Activated naive CD8-positive, alpha-beta T cell (primary cell): ENCODE measurements around the gene RASA2.
"Not testable (repeated sequence)": the region's sequence is repeated elsewhere in the genome, so short reads cannot be mapped to it uniquely, and the experiment has no call there.

Source experiments
- H3K27ac Mint-ChIP-seq: one replicate; pipeline ENCODE4 v1.8.0; 2021; ENCODE audit warnings: mixed read lengths
- H3K27me3 Mint-ChIP-seq: one replicate; pipeline ENCODE4 v1.8.0; 2021; ENCODE audit warnings: mixed read lengths
- H3K36me3 Mint-ChIP-seq: one replicate; pipeline ENCODE4 v1.8.0; 2021; ENCODE audit warnings: mixed read lengths
- H3K4me1 Mint-ChIP-seq: one replicate; pipeline ENCODE4 v1.8.0; 2021; ENCODE audit warnings: low read depth, mixed read lengths
- H3K4me3 Mint-ChIP-seq: one replicate; pipeline ENCODE4 v1.8.0; 2021; ENCODE audit warnings: mild to moderate bottlenecking, mixed read lengths
- H3K9me3 Mint-ChIP-seq: one replicate; pipeline ENCODE4 v1.8.0; 2021; ENCODE audit warnings: low read depth, mixed read lengths

The RASA2 gene

GRCh38 chr3:141597931-141598330 is 111.1 kb downstream of the RASA2 start:
- no peaks in the 10 kb centered on the region for H3K4me1 Mint-ChIP-seq
- H3K27ac Mint-ChIP-seq: peak overlapping the region; percentile 35
- no peaks in the 10 kb centered on the region for H3K27me3 Mint-ChIP-seq
- no peak overlapping the region for H3K4me3 Mint-ChIP-seq
- peaks cover 9% of the 10 kb centered on the region for H3K9me3 Mint-ChIP-seq
- peaks cover 42% of the 10 kb centered on the region for H3K36me3 Mint-ChIP-seq

- H3K27ac Mint-ChIP-seq: no peak overlapping the region
- H3K4me3 Mint-ChIP-seq: no peak overlapping the region
- H3K27me3 Mint-ChIP-seq: no peaks in the 10 kb centered on the region
- H3K4me1 Mint-ChIP-seq: peaks cover 6% of the 10 kb centered on the region
- peaks cover 32% of the 10 kb centered on the region for H3K36me3 Mint-ChIP-seq
- peaks cover 9% of the 10 kb centered on the region for H3K9me3 Mint-ChIP-seq
Observed at GRCh38 chr3:141600331-141600730, 113.5 kb downstream of the RASA2 start.

- no peak overlapping the region for H3K27ac Mint-ChIP-seq
- H3K4me3 Mint-ChIP-seq: no peak overlapping the region
- H3K36me3 Mint-ChIP-seq: peaks cover 29% of the 10 kb centered on the region
- H3K27me3 Mint-ChIP-seq: no peaks in the 10 kb centered on the region
- peaks cover 6% of the 10 kb centered on the region for H3K4me1 Mint-ChIP-seq
- H3K9me3 Mint-ChIP-seq: peaks cover 9% of the 10 kb centered on the region
Observed at GRCh38 chr3:141602706-141603105, 115.9 kb downstream of the RASA2 start.

- peak overlapping the region; percentile 42 for H3K27ac Mint-ChIP-seq
- no peak overlapping the region for H3K4me3 Mint-ChIP-seq
- H3K9me3 Mint-ChIP-seq: peaks cover 9% of the 10 kb centered on the region
- H3K4me1 Mint-ChIP-seq: peaks cover 6% of the 10 kb centered on the region
- H3K27me3 Mint-ChIP-seq: no peaks in the 10 kb centered on the region
- peaks cover 25% of the 10 kb centered on the region for H3K36me3 Mint-ChIP-seq
Observed at GRCh38 chr3:141603473-141604035, 116.7 kb downstream of the RASA2 start.

- H3K4me3 Mint-ChIP-seq: no peak overlapping the region
- peaks cover 10% of the 10 kb centered on the region for H3K36me3 Mint-ChIP-seq
- H3K27ac Mint-ChIP-seq: peak overlapping the region; percentile 64
- H3K27me3 Mint-ChIP-seq: no peaks in the 10 kb centered on the region
- peaks cover under 1% of the 10 kb centered on the region for H3K9me3 Mint-ChIP-seq
- peaks cover 6% of the 10 kb centered on the region for H3K4me1 Mint-ChIP-seq
Observed at GRCh38 chr3:141605883-141606282, 119.1 kb downstream of the RASA2 start.

- Mint-ChIP-seq H3K9me3 (no peaks in the 10 kb centered on the region), H3K27me3 (no peaks in the 10 kb centered on the region), H3K36me3 (peaks cover 6% of the 10 kb centered on the region), H3K4me1 (peaks cover 6% of the 10 kb centered on the region), H3K4me3 (no peak overlapping the region), H3K27ac (peak overlapping the region; percentile 41)
Observed at GRCh38 chr3:141608438-141608837, 121.6 kb downstream of the RASA2 start.

GRCh38 chr3:141610939-141611338 is 124.1 kb downstream of the RASA2 start:
- H3K36me3 Mint-ChIP-seq: peaks cover 3% of the 10 kb centered on the region
- H3K4me1 Mint-ChIP-seq: no peaks in the 10 kb centered on the region
- peak overlapping the region; percentile 47 for H3K27ac Mint-ChIP-seq
- H3K9me3 Mint-ChIP-seq: no peaks in the 10 kb centered on the region
- no peak overlapping the region for H3K4me3 Mint-ChIP-seq
- no peaks in the 10 kb centered on the region for H3K27me3 Mint-ChIP-seq

- H3K27me3 Mint-ChIP-seq: no peaks in the 10 kb centered on the region
- H3K36me3 Mint-ChIP-seq: peaks cover 11% of the 10 kb centered on the region
- no peak overlapping the region for H3K4me3 Mint-ChIP-seq
- H3K27ac Mint-ChIP-seq: peak overlapping the region; percentile 69
- H3K9me3 Mint-ChIP-seq: no peaks in the 10 kb centered on the region
- no peaks in the 10 kb centered on the region for H3K4me1 Mint-ChIP-seq
Observed at GRCh38 chr3:141618103-141618910, 131.5 kb downstream of the RASA2 start.

- H3K4me3 Mint-ChIP-seq: no peak overlapping the region
- no peaks in the 10 kb centered on the region for H3K4me1 Mint-ChIP-seq
- H3K9me3 Mint-ChIP-seq: no peaks in the 10 kb centered on the region
- H3K27ac Mint-ChIP-seq: no peak overlapping the region
- no peaks in the 10 kb centered on the region for H3K27me3 Mint-ChIP-seq
- H3K36me3 Mint-ChIP-seq: peaks cover 11% of the 10 kb centered on the region
Observed at GRCh38 chr3:141618938-141619337, 132.1 kb downstream of the RASA2 start.

- H3K4me1 Mint-ChIP-seq: no peaks in the 10 kb centered on the region
- no peak overlapping the region for H3K4me3 Mint-ChIP-seq
- no peaks in the 10 kb centered on the region for H3K27me3 Mint-ChIP-seq
- peaks cover 11% of the 10 kb centered on the region for H3K36me3 Mint-ChIP-seq
- no peak overlapping the region for H3K27ac Mint-ChIP-seq
- no peaks in the 10 kb centered on the region for H3K9me3 Mint-ChIP-seq
Observed at GRCh38 chr3:141619450-141619849, 132.6 kb downstream of the RASA2 start.

- no peaks in the 10 kb centered on the region for H3K9me3 Mint-ChIP-seq
- H3K4me1 Mint-ChIP-seq: no peaks in the 10 kb centered on the region
- H3K4me3 Mint-ChIP-seq: no peak overlapping the region
- no peaks in the 10 kb centered on the region for H3K27me3 Mint-ChIP-seq
- H3K27ac Mint-ChIP-seq: no peak overlapping the region
- H3K36me3 Mint-ChIP-seq: peaks cover 4% of the 10 kb centered on the region
Observed at GRCh38 chr3:141623691-141624090, 136.9 kb downstream of the RASA2 start.

- Mint-ChIP-seq H3K36me3 (peaks cover 4% of the 10 kb centered on the region), H3K27me3 (no peaks in the 10 kb centered on the region), H3K9me3 (no peaks in the 10 kb centered on the region), H3K4me3 (no peak overlapping the region), H3K4me1 (no peaks in the 10 kb centered on the region), H3K27ac (no peak overlapping the region)
Observed at GRCh38 chr3:141625506-141625905, 138.7 kb downstream of the RASA2 start.

- H3K27me3 Mint-ChIP-seq, H3K4me3 Mint-ChIP-seq, H3K9me3 Mint-ChIP-seq, H3K27ac Mint-ChIP-seq, H3K4me1 Mint-ChIP-seq, H3K36me3 Mint-ChIP-seq: not testable (repeated sequence)
Observed at GRCh38 chr3:141628334-141628733, 141.5 kb downstream of the RASA2 start.

GRCh38 chr3:141628868-141629441 is 142.1 kb downstream of the RASA2 start:
- H3K36me3 Mint-ChIP-seq, H3K27ac Mint-ChIP-seq, H3K4me3 Mint-ChIP-seq, H3K27me3 Mint-ChIP-seq, H3K4me1 Mint-ChIP-seq, H3K9me3 Mint-ChIP-seq: not testable (repeated sequence)

GRCh38 chr3:141629976-141630375 is 143.1 kb downstream of the RASA2 start:
- peaks cover 6% of the 10 kb centered on the region for H3K36me3 Mint-ChIP-seq
- H3K9me3 Mint-ChIP-seq: no peaks in the 10 kb centered on the region
- no peaks in the 10 kb centered on the region for H3K4me1 Mint-ChIP-seq
- no peaks in the 10 kb centered on the region for H3K27me3 Mint-ChIP-seq
- H3K4me3 Mint-ChIP-seq: no peak overlapping the region
- H3K27ac Mint-ChIP-seq: no peak overlapping the region
